Epithelial cell of proximal tubule (primary cell): ENCODE results near the gene PCNX2. TPM values are rescaled to one million over a fixed set of nuclear protein-coding genes. Genes with fewer than 3 reads are reported as not detected.

Experiments
- DNase-seq: peaks from one replicate; pipeline ENCODE4 v3.0.0-alpha.2; 2011; ENCODE audit warnings: low read depth
- H3K4me3 ChIP-seq: 2 replicates; pipeline ENCODE4 v1.5.1; 2011; ENCODE audit warnings: low read depth, mild to moderate bottlenecking, low read length
- total RNA-seq: library from RNA; depleted of rRNA; stranded (reverse); fragments of >200 nt; gene quantifications from 2 replicates; pipeline ENCODE4 v1.2.3, GENCODE V29; 2015
- TF ChIP-seq, protein P1 (sequence below): conservative IDR thresholded peaks from 2 replicates; pipeline ENCODE4 v1.5.1; 2012; ENCODE audit warnings: low read depth, mild to moderate bottlenecking, low read length

The PCNX2 gene
- total RNA-seq, 1 donor from 2014 or later, result 11.4 TPM

GRCh38 chr1:233252441-233252840 lies 43.1 kb downstream of the PCNX2 start:
- TF ChIP-seq, protein P1, sequence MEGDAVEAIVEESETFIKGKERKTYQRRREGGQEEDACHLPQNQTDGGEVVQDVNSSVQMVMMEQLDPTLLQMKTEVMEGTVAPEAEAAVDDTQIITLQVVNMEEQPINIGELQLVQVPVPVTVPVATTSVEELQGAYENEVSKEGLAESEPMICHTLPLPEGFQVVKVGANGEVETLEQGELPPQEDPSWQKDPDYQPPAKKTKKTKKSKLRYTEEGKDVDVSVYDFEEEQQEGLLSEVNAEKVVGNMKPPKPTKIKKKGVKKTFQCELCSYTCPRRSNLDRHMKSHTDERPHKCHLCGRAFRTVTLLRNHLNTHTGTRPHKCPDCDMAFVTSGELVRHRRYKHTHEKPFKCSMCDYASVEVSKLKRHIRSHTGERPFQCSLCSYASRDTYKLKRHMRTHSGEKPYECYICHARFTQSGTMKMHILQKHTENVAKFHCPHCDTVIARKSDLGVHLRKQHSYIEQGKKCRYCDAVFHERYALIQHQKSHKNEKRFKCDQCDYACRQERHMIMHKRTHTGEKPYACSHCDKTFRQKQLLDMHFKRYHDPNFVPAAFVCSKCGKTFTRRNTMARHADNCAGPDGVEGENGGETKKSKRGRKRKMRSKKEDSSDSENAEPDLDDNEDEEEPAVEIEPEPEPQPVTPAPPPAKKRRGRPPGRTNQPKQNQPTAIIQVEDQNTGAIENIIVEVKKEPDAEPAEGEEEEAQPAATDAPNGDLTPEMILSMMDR, result no peak
- no peak for DNase-seq
- no peak overlapping the region for H3K4me3 ChIP-seq

GRCh38 chr1:233251201-233251720 lies 44.3 kb downstream of the PCNX2 start:
- no peak overlapping the region for H3K4me3 ChIP-seq
- DNase-seq, result no peak
- TF ChIP-seq, protein P1, result no peak

DNA sequence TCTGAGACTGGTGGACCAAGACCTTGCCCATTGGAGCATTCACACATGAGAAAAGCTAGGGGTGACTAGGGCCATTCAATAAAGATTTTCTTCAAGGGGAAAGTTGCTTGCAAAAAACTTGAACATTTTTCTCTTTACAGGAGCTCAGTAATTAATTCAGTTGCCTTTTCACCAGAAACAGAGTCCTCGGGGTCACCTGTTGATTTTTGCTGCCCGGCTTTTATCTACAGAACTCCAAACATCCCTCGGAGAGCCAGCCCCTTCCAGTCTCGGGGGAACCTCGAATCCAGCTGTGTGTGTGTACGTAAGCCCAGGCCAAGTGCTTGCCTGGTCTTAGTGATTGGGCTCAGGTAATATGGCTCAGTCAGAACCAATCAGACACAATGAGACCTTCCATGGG lies 47.5 kb downstream of the PCNX2 start:
- TF ChIP-seq, protein P1, result no peak
- no peak overlapping the region for H3K4me3 ChIP-seq
- DNase-seq, result no peak

- no peak for DNase-seq
- H3K4me3 ChIP-seq, result no peak overlapping the region
- TF ChIP-seq, protein P1, result no peak
Observed at GRCh38 chr1:233246965-233247364, 48.6 kb downstream of the PCNX2 start.

DNA sequence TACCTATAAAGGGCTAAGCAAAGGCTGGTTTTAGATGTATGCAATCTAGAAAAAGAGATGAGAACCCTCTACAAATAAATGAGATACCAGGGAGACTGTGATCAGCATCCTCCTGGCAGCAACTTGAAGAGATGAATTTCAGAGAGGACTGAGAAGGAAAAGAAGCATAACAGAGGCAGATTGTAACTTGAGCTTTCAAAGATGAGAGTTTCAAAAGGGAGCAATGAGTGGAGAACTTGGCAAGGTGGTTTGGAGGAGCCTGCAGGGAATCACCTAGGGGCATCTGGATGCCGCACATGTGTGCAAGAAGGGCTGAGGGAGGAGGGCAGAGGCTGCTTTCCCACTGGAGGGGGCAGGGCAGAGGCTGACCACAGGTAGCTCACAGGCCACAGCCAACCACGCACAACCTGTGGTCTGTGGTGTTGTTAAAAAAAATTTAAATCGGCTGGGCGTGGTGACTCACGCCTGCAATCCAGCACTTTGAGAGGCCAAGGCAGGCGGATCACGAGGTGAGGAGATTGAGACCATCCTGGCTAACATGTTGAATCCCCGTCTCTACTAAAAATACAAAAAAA lies 50.2 kb downstream of the PCNX2 start:
- DNase-seq, result no peak
- no peak overlapping the region for H3K4me3 ChIP-seq
- TF ChIP-seq, protein P1, result no peak

GRCh38 chr1:233244183-233244582 lies 51.3 kb downstream of the PCNX2 start:
- no peak for DNase-seq
- H3K4me3 ChIP-seq, result no peak overlapping the region
- TF ChIP-seq, protein P1, result no peak

DNA sequence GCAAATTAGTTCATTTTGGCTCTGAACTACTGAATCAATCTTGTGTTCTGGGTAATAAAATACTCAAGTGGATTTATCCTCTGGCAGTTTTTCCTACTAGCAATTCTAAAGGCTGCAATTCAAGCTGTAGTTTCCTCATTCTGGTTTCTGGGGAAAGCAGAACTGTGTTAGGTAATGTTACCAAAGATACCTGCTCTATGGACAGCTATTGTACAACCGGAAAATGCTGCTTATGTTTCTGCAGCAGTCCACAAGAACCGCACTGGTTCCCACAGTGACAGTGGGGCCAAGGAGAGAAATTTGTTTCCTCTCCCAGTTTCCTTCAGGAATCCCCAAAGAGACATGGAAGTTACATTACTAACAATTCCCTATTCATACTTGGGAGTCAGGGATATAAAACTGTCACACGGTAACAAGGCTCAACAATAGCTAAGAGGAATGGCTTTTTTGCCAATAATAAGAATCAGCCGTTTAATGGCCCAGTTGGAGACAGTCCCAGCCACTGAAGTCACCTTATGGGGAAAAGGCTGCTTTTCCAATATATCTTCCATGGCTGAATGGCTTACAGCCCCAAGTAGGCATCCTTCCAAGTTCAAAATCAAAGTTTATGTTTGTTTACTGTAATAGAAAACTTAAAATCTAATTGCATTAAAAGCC lies 52.6 kb downstream of the PCNX2 start:
- no peak for DNase-seq
- TF ChIP-seq, protein P1, result no peak
- no peak overlapping the region for H3K4me3 ChIP-seq
